ENCODE results near the gene FRMD4A.

Gene FRMD4A

GRCh38 chr10:13891128-13892000 is 439.4 kb downstream of the FRMD4A start:
- Histone ChIP-seq H3K4me2 (ENCODE audit: low read depth, low read length) (no peak overlapping the region), H3K9me2 (replicated peaks; ENCODE audit: insufficient read depth, low read length) (no peaks in the 10 kb centered on the region), H3F3A (ENCODE audit: insufficient read depth, low read length) (no peaks in the 10 kb centered on the region), H3K36me3 (replicated peaks; ENCODE audit: insufficient read depth, low read length) (no peaks in the 10 kb centered on the region), H2AFZ (ENCODE audit: low read length) (no peak overlapping the region), H3K27ac (ENCODE audit: low read length) (no peak overlapping the region), H3K9me3 (replicated peaks; ENCODE audit: insufficient read depth, low read length) (no peaks in the 10 kb centered on the region), H3K4me3 (ENCODE audit: low read length) (no peak overlapping the region), H3K79me2 (ENCODE audit: low read length) (no peaks in the 10 kb centered on the region), H3K4me1 (ENCODE audit: low read length) (no peaks in the 10 kb centered on the region), H4K20me1 (ENCODE audit: insufficient read depth, low read length) (no peaks in the 10 kb centered on the region), H3K9ac (ENCODE audit: low read length) (no peak overlapping the region), H3K27me3 (replicated peaks; ENCODE audit: insufficient read depth, low read length) (0 out of 2 replicates have a peak, but pooled peaks cover 2% of the 10 kb centered on the region)
- TF ChIP-seq EZH2 (optimal IDR thresholded peaks at IDR 0.05; ENCODE audit: low read depth, low read length) (no peak), EZH2phosphoT487 (IDR thresholded peaks at IDR 0.05; ENCODE audit: low read length) (no peak)
- DNase-seq = no peak

DNA sequence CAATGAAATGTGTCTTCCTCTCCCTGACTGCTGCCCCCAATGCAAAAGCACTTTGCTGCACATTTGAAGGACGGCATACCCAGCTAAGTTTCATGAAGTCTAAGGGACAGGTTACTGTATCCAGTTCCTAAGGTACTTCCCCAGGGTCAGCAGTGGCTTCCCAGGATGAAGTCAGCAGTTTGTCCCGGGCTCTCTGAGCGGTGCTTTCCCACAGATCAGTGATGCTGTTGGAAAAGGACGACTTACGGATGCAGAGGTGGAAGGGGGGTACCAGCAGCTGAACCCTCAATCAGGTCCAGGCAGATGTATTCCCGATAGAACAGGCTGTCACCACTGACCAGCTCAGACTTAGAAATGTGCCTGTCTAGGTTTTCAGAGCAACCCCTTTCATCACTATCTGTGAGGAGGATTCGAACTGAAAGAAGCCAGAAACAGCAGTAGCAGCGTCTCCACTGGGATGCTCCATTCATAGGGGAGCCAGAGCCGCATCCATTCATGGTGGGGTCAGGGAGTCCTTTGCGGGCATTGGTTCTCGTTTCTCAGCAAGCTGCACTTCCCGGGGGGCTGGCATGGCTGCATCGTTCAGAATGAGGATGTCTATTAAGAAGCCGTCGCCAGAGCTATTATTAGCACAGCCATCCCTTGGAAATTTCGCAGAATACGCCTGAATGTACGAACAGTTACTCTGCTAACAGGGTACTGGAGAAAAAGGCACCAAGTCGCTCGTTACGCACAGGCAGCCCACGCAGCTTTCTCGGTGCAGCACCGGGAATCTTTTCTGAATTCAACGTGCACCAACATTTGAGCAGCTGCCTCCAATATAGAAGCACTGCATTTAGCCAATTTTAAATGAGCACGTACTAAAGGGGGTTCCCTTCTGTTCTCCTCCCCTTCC is 440.2 kb downstream of the FRMD4A start:
- no peak overlapping the region for H3K4me2 ChIP-seq (ENCODE audit: low read depth, low read length)
- H3K27ac ChIP-seq (ENCODE audit: low read length) = no peak overlapping the region
- no peaks in the 10 kb centered on the region for H3K4me1 ChIP-seq (ENCODE audit: low read length)
- H3K79me2 ChIP-seq (ENCODE audit: low read length) = no peaks in the 10 kb centered on the region
- no peak overlapping the region for H2AFZ ChIP-seq (ENCODE audit: low read length)
- DNase-seq = no peak
- no peak overlapping the region for H3K9ac ChIP-seq (ENCODE audit: low read length)
- H3K9me3 ChIP-seq (replicated peaks; ENCODE audit: insufficient read depth, low read length) = no peaks in the 10 kb centered on the region
- no peaks in the 10 kb centered on the region for H3F3A ChIP-seq (ENCODE audit: insufficient read depth, low read length)
- 0 out of 2 replicates have a peak, but pooled peaks cover 2% of the 10 kb centered on the region for H3K27me3 ChIP-seq (replicated peaks; ENCODE audit: insufficient read depth, low read length)
- H3K36me3 ChIP-seq (replicated peaks; ENCODE audit: insufficient read depth, low read length) = no peaks in the 10 kb centered on the region
- H3K4me3 ChIP-seq (ENCODE audit: low read length) = no peak overlapping the region
- H4K20me1 ChIP-seq (ENCODE audit: insufficient read depth, low read length) = no peaks in the 10 kb centered on the region
- H3K9me2 ChIP-seq (replicated peaks; ENCODE audit: insufficient read depth, low read length) = no peaks in the 10 kb centered on the region
- no peak for TF ChIP-seq EZH2 (optimal IDR thresholded peaks at IDR 0.05; ENCODE audit: low read depth, low read length)
- TF ChIP-seq CTCF (IDR thresholded peaks at IDR 0.05; ENCODE audit: low read length) = no peak
- no peak for TF ChIP-seq EZH2phosphoT487 (IDR thresholded peaks at IDR 0.05; ENCODE audit: low read length)

DNA sequence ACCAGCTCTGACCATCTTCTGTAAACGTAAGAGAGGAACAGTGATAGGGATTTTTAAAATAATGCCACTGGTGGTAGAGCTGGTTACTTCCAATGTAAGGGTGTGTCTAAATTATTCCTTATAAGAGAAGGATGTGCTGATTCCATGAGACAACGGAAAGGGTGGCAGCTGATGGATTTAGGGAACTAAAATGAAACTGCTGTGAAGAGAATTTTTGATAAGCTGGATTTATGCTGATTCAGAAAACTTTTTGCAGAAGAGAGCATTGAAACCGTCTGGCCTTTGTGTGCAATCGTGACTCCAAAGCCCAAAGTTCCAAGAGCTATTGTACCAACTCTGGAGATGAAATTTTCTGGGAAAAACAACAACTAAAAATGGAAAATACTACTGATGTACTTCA is 443.0 kb downstream of the FRMD4A start:
- TF ChIP-seq CTCF (IDR thresholded peaks at IDR 0.05; ENCODE audit: low read length) (no peak), EZH2phosphoT487 (IDR thresholded peaks at IDR 0.05; ENCODE audit: low read length) (no peak), EZH2 (optimal IDR thresholded peaks at IDR 0.05; ENCODE audit: low read depth, low read length) (no peak)
- H2AFZ ChIP-seq (ENCODE audit: low read length) = no peak overlapping the region
- no peak overlapping the region for H3K9ac ChIP-seq (ENCODE audit: low read length)
- H3K4me3 ChIP-seq (ENCODE audit: low read length) = no peak overlapping the region
- H3K27me3 ChIP-seq (replicated peaks; ENCODE audit: insufficient read depth, low read length) = 0 out of 2 replicates have a peak, but pooled peaks cover 2% of the 10 kb centered on the region
- no peak overlapping the region for H3K4me2 ChIP-seq (ENCODE audit: low read depth, low read length)
- no peak overlapping the region for H3K27ac ChIP-seq (ENCODE audit: low read length)
- H4K20me1 ChIP-seq (ENCODE audit: insufficient read depth, low read length) = no peaks in the 10 kb centered on the region
- H3F3A ChIP-seq (ENCODE audit: insufficient read depth, low read length) = no peaks in the 10 kb centered on the region
- no peak for DNase-seq
- no peaks in the 10 kb centered on the region for H3K79me2 ChIP-seq (ENCODE audit: low read length)
- no peaks in the 10 kb centered on the region for H3K9me3 ChIP-seq (replicated peaks; ENCODE audit: insufficient read depth, low read length)
- no peaks in the 10 kb centered on the region for H3K9me2 ChIP-seq (replicated peaks; ENCODE audit: insufficient read depth, low read length)
- no peaks in the 10 kb centered on the region for H3K4me1 ChIP-seq (ENCODE audit: low read length)
- no peaks in the 10 kb centered on the region for H3K36me3 ChIP-seq (replicated peaks; ENCODE audit: insufficient read depth, low read length)

Measured in MM.1S (cell line).